HG03521 (cell line): Measurements from ENCODE around the gene TMEM88.
"Not testable (repeated sequence)": the region's sequence is repeated elsewhere in the genome, so short reads cannot be mapped to it uniquely, and the experiment has no call there.

Experiments
- ATAC-seq: cut with Tn5 transposase; IDR thresholded peaks from one replicate; pipeline ENCODE4 v1.9.1; 2021; ENCODE audit warnings: mild to moderate bottlenecking, moderate library complexity; ENCODE audit not compliant: unreplicated experiment

The TMEM88 gene, protein sequence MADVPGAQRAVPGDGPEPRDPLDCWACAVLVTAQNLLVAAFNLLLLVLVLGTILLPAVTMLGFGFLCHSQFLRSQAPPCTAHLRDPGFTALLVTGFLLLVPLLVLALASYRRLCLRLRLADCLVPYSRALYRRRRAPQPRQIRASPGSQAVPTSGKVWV

GRCh38 chr17:7854851-7855659 lies at the start of gene TMEM88:
TSS of gene TMEM88 (plus strand) at chr17:7855066. CDS start at chr17:7855075, 9 bp downstream.
- no peak for ATAC-seq

DNA sequence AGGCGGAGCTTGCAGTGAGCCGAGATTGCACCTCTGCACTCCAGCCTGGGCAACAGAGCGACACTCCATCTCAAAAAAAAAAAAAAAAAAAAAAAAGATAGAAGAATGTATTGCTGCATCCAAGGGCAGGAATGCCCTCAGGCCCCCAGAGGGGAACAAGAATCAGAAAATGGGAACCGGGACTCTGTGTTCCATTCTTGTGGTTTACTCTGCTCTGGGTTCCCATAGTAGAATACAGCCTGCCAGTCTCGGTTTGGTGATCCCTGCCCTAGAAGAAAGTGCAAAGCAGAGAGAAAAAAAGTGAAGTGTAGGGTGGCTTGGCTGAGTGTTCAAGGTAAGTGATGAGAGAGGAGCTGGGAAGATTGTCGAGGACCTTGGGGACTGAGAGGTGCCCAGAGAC lies 48.3 kb upstream of the TMEM88 start:
- ATAC-seq = no peak

DNA sequence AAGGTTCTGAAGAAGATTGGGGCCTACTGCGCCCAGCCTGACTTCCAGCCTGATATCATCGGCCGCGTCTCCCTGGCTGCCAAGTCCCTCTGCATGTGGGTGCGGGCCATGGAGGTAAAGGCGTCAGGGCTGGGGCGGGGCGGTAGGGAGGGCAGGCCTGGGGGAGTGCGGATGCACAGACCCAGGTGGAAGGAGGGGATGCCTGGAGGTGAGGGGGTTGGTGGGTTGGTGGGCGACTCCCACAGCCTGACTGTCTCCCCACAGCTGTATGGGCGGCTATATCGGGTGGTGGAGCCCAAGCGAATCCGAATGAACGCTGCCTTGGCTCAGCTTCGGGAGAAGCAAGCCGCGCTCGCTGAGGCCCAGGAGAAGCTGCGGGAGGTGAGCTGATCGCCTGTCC lies 47.7 kb upstream of the TMEM88 start:
- no peak for ATAC-seq

DNA sequence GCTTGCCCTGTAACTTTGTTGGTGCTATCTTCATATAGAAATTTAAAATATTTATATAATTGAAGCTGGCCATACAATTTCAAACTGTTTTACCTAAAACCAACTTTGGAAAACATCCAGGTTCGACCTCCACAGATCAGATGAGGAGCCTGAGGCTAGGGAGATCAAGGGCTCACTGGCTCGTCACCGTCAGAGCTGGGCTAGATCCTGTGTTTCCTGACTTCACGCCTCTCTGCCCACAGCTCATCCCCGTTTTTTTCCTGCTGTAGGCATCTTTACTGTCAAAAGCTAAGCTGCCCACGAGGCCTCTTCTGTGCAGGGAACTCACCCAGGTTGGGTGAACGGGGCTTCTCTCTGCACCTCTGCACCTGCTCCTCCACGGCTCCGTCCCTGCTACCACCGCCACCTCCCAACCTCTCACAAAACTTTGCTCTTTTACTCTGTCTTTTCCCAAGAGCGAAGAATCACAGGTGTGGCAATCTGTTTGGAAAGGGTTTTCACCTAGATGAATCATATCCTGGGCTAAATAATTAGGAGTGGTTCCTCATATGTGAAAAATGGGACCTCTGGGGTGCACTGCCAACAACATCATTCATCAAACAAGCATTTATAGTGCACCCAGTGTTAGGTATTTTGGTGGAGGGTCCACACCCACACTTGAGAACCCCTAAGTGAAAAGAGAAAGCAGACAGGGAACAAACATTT lies 45.6 kb upstream of the TMEM88 start:
- ATAC-seq = no peak

GRCh38 chr17:7809791-7810343 lies 45.0 kb upstream of the TMEM88 start:
- ATAC-seq = not testable (repeated sequence)

- no peak for ATAC-seq
Measured at GRCh38 chr17:7811251-7811650, 43.6 kb upstream of the TMEM88 start.

- no peak for ATAC-seq
Measured at GRCh38 chr17:7814969-7815368, 39.9 kb upstream of the TMEM88 start.

- no peak for ATAC-seq
Measured at GRCh38 chr17:7816926-7817642, 37.8 kb upstream of the TMEM88 start.

DNA sequence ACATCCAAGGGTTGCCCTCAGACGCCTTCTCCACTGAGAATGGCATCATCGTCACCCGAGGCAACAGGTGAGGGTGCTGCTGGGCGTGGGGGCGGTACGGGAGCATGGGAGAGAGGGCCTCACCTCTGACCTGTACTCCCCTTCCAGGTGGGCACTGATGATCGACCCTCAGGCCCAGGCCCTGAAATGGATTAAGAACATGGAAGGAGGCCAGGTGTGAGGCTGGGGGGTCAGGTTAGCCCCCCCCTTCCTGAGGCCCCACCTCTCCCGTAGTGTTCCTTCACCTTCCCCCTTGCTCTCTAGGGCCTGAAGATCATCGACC lies 37.3 kb upstream of the TMEM88 start:
- no peak for ATAC-seq

- ATAC-seq = no peak
Measured at GRCh38 chr17:7818026-7818425, 36.8 kb upstream of the TMEM88 start.

DNA sequence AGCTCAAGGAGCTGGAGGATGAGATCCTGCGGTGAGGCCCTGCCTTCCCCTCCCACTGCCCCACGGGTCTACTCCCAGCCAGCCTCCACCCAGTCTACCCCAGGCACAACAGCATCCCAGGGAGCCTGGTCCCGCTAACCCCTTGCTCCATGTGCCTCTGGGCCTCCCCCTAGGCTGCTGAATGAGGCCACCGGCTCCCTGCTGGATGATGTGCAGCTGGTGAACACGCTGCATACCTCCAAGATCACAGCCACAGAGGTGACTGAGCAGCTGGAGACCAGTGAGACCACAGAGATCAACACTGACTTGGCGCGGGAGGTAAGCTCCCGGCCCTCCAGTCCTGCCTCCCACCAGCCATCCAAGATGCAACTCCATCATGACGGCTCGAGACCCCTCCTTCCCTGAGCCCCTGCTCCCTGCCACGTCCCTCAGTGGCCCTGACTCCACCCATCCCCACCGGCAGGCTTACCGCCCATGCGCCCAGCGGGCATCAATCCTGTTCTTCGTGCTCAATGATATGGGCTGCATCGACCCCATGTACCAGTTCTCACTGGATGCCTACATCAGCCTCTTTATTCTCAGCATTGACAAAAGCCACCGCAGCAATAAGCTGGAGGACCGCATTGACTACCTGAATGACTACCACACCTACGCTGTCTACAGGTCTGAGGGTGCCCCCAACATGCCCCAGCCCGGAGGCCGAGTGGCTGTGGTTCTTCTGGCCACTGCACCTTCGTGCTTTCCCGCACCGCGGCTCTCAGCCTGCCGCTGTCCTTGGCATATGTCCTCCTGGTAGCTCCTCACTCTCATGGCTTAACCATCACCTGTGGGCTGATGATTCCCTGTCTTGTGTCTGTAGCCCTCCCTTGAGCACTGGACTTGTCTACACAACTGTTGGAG lies 35.9 kb upstream of the TMEM88 start:
- ATAC-seq = no peak

DNA sequence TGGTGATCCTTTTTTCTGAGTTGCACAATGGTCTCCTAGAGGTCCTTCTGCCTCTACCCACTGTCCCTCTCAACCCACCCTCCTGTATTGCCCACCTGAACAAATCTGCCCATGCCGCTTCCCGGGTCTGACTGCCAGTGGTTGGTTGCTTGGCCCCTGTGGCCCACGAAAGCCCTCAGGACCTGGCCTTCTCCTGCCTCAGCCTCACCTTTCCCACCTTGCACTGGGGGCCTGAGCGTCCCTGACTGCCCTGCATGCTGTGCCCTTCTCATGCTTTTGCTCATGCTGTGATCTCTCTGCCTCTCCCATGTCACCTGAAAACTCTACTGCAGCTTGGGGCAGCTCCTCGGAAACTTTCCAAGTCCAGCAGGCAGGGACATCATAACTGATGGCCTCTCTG lies 34.6 kb upstream of the TMEM88 start:
- no peak for ATAC-seq

GRCh38 chr17:7822126-7822525 lies 32.7 kb upstream of the TMEM88 start:
- no peak for ATAC-seq

- no peak for ATAC-seq
Measured at GRCh38 chr17:7823581-7824001, 31.3 kb upstream of the TMEM88 start.

GRCh38 chr17:7824021-7824924 lies 30.6 kb upstream of the TMEM88 start:
- ATAC-seq = no peak

DNA sequence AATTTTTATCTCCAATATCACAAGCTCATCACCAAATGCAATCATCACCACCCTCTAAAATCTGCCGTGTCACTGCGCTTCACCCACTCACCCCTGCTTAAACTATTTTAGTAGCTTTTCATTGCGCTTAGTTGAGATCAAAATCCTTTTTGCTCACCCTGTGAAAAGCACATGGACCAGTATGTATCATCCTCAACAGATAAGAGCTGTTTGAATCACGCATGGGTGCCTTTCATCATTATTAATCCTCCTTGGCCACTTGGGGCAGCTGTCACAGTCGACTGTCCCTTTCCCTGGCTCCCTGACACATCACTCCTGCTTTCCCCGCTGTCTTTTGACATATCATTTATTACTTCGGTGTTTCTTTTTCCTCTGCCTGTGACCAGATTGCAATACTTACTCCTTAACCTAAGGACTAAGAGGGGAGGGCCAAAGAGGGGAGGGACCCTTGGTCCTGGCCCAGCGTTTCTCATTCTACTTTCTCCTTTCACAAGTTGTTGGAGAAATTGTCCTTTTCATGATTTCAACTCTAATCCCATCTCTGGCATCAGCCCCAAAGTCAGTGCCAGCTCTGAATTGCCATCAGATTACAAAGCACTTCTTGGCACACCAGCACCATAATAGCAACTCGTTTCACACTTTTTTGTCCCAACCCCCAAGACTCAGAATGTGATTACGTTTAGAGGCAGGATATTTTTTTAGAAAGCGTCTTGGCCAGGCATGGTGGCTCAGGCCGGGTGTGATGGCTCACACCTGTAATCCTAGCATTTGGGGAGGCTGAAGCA lies 29.5 kb upstream of the TMEM88 start:
- no peak for ATAC-seq

DNA sequence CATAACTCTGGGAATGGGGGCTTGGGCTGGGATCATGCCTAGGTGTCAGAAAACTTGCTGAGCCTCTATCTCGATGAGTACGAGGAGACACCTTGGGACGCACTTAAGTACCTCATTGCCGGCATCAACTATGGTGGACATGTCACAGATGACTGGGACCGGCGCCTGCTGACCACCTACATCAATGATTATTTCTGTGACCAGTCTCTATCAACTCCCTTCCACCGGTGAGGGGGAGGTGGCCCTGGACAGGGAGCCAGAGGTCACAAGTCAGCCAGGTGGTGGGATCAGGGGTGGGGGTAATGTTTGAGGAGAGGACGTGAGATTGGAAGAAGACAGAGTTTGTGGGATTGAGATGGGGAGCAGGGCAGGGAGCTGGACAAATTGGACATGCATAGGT lies 24.2 kb upstream of the TMEM88 start:
- ATAC-seq = no peak

GRCh38 chr17:7831233-7831632 lies 23.6 kb upstream of the TMEM88 start:
- no peak for ATAC-seq
